HTERT RPE-1 (cell line): ENCODE measurements around the gene FRMD4B.

Source experiments
- in situ Hi-C: fragments of 300-500 bp; cut with MboI; formaldehyde crosslinking; loops from 4 replicates; pipeline ENCODE4 v1.14.3; 2020; ENCODE audit warnings: low sequenced_read_pairs

Gene FRMD4B

DNA sequence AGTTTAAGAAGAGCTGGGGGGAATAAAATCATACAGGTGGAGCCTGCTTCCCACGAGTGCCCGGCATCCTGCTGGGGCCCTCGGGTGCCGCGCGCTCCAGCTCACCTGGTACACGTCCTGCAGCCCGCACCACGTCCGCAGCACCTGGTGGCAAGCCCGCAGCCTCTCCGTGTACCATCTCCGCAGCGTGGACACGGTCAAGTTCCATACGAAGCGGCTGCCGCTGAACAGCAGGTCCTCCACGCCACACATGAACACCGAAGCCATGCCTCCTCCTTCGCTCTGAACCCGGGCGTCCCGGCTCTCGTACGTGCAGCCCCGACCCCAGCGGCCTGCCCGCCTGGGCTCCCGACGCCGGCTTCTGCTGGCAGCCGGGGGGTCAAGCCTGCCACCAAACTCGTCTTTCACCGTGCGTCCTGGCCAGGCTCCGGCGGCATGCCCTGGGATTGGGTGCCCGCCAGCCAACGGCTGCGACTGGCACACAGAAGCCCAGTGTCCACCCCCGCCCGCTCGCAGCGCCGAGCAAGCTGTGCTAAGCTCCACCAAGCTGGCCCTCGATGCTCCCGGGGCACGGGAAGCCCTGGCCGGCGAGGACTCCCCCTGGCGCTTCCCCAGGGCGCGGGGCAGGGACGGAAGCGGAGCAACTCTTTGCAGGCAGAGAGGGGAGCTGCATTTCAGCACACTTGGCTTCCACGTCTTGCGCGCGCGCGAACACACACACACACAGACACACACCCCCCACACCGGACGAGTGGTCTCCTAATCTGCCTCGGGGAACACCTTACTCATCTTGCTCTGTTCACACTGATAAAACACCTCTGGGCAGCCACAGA lies at the start of gene FRMD4B:
Gene FRMD4B (minus strand): TSS at position 366 of the 833 bp plus-strand sequence. CDS start 99 bp downstream, at position 267.
- in situ Hi-C loops, result no loop called here

DNA sequence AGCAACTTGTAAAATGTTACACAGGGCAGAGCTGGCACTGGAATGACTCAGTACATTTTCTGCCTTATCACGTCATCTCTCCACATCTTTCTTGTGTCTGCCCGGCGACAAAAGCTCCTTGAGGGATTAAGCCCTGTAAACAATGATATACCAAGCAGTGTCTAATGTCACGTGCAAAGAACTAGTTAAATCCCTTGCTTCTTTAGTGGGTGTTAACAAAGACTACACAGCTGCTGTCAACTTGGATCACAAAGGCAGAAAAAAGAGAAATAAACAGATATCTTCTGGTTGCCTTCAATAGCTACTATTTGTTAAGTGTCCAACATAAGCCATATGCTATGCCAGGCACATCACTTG lies 48.1 kb upstream of the FRMD4B start:
- in situ Hi-C loops, result no loop called here

DNA sequence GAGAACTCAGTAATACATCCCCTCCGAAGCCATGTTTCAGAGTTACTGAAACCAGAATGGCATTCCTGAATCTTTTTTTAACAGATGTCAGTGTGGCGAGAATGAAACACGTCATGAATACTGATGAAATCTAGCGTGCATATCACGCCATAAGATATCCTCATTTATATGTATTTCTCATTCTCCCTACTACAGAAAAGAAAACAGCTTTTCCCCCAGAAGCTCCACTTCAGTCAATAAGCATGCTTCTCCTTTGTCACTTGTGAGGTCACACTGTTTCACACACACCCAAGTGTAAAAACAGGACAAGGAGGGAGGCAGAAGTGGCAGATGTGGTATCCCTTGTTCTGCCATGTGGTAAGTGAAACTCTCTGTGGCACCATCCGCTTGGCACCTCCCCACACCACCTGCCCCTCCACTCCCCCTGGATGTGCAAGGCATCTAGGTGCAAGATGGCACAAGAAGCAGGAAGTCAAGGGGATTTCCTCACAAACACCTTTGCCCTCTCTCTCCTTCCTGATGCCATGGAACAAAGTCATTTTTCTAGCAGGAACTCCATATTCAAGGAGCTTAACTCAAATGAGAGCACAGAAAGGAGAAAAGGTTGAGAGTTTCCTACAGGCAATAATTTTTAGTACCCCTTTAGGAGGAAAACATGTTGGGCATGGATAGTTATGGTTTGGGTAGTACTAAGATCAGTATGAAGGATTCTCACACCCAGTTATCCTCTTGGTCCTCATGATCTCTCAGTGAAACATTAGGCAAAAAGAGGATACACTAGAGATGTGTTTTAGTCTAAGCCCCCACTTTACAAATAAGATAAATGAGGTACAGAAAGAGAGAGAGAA lies 47.5 kb upstream of the FRMD4B start:
- in situ Hi-C loops, result no loop called here

DNA sequence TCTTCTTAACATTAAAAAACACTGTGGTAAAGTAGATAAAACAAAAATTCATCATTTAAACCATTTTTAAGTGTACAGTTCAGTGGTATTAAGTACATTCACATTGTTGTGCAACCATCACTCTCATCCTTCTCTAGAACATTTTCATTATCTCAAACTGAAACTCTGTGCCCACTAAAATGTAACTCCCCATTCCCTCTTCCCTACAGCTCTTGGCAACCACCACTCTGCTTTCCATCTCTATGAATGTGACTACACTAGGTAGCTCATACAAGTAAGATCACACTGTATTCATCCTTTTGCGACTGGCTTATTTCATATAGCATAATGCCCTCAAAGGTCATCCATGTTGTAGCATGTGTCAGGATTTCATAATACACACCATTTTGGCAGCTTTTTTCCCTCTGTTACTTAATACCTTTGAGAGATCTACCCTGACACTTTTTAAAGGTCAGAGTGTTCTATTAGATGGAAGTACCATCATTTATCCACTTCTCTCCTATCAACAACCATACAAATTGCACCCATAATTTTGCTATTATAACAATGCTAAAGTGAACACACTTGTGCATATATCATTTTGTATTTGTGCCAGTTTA lies 42.9 kb upstream of the FRMD4B start:
- in situ Hi-C loops, result no loop called here

DNA sequence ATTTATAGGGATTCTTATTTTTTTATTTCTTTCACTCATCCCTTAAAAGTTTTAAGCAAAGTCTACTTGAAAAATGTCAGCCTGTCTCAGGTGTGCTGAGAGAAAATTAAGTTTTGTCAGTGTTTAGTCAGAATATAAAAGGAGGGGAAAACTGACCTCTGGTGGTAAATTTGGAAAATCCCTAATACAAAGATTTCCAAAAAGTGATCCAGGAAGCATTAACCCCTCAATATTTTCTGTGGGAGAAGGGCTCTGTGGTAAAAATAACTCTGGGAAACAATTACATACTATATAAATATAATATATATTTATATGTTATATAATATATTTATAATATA lies 41.0 kb upstream of the FRMD4B start:
- in situ Hi-C loops, result no loop called here

- in situ Hi-C loops, result no loop called here
Observed at GRCh38 chr3:69426291-69426966, 40.5 kb upstream of the FRMD4B start.

DNA sequence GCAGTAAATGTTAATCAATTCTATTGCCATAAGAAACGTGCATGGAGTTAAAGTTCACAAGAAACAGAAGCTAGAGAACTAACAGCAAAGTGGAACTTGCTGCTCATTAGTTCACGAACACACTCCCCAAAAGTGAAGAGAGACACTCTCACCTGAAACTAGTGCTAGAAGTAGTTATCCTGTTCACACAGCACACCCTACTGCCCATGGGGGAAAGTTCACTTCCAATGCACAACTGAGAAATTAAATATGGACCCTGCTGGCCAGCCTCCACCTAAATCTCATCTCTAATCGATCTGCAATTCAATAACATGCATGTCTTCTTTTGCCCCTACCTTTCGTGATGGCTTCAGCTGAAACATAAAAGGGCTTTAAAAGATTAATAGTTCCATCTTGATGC lies 39.4 kb upstream of the FRMD4B start:
- in situ Hi-C loops, result no loop called here

GRCh38 chr3:69423463-69424155 lies 37.7 kb upstream of the FRMD4B start:
- in situ Hi-C loops, result no loop called here

DNA sequence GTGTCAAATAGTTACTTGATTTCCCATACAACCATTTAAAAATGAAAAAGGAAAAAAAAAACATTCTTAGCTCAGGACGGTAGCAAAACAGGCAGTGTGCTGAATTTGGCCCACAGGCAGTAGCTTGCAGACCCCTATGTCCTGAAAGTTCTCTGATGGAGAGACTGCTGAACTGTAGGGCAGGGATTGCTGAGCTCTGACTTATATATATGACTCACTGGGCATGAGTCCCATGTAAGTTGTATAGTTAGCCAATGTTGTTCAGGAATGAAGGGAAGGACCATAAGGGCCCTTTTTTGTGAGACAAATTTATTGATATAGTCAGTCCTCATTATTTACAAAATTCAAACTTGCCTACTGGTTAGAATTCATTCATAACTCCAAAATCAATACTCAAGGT lies 36.9 kb upstream of the FRMD4B start:
- in situ Hi-C loops, result no loop called here

DNA sequence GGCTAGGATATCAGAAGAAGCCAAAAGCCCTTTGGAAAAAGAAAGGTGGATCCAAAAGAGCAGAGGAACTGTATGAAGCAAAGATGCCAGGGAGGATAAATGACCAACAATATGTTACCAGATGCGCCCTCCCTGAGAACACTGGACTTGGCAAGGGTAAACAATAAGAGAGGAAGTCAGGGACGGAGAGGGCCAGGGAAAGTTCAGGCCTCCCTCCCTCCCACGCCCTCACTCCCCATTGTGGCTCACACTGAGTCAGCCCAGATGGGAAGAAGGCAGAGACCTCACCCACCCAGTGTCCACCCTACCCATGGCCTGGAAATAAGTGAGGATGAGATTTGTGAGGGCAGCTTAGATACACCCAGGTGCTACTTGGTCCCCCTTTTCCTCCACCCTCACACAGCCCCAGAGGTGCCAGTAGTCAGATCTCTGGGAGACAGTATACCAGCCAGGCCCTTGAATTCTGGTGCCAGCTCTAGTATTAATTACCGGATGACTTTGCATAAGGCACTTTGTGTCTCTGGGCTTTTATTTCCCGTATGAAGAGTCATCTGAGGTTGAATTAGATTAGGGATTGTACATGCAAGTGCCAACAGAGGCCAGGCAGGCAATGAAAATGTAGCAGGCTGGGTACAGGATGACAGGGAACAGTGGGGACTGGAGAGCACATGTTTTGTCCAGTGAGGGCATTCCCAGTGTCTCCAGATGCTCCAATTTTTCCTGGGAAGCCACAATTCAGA lies 35.1 kb upstream of the FRMD4B start:
- in situ Hi-C loops, result no loop called here

DNA sequence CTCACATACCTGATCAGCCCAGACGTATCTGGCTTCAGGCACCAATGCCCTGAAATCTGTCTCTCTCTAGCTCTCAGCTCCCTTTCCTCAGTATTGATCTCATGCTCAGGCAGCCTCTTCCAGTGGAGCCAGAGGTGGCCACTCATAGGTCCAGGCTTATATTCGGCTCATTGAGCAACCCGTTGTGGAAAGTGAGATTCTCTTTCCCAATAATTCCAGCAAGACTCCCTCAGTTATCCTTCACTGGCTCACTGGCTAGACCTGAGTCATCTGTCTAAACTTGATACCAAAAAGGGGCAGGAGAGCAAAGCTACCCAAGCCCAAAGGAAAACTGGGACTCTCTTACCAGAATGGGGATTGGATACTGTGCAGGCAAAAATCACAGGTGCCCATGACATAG lies 33.4 kb upstream of the FRMD4B start:
- in situ Hi-C loops, result no loop called here

DNA sequence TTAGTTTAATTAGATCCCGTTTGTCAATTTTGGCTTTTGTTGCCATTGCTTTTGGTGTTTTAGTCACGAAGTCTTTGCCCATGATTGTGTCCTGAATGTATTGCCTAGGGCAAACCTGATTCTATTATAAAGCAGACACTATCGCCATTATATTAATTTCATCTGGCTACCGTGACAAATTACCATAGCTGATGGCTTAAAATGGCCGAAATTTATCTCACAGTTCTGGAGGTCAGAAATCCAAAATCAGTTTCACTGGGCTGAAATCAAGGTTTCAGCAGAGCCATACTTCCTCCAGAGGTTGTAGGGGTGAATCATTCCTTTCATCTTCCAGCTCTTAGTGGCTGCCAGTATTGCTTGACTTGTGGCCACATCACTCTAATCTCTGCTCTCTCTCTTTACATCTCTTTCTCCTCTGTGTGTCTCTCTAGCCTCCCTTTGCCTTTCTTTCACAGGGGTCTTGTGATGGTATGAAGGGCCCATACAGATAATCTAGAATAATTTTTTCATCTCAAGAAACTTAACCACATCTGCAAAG lies 31.7 kb upstream of the FRMD4B start:
- in situ Hi-C loops, result no loop called here

DNA sequence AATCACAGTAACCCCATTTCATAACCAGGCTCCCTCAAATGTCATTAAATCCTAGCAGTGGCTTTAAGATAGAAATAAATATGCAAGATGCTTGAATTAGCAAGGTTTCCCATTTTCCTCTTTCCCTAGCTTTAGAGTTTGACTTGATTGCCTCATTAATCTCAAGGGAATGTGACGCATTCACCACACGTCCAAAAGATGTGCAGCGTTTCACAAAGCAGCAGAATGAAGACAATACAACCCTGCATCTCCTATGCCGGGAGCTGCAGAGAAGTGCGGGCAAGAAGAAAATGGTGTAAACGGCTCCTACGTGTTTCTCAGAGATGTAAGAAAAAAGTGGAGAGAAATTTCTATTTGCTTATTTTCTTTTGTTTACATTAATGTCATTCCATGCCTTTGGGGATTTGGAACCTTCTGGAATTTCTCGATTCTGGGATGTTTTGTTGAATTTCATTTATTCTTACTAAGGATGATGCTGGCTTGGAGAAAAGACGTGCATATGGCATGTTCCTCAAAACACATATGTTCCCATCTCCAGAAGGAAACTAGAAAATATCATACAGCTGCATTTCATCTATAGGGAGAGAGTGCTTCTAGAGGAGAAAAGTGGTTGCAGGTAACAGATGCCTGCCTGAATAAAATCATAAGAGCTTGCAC lies 27.8 kb upstream of the FRMD4B start:
- in situ Hi-C loops, result no loop called here

- in situ Hi-C loops, result no loop called here
Observed at GRCh38 chr3:69411346-69411745, 25.5 kb upstream of the FRMD4B start.

- in situ Hi-C loops, result no loop called here
Observed at GRCh38 chr3:69410301-69410700, 24.4 kb upstream of the FRMD4B start.

- in situ Hi-C loops, result no loop called here
Observed at GRCh38 chr3:69409831-69410230, 23.9 kb upstream of the FRMD4B start.

GRCh38 chr3:69409011-69409410 lies 23.1 kb upstream of the FRMD4B start:
- in situ Hi-C loops, result no loop called here

DNA sequence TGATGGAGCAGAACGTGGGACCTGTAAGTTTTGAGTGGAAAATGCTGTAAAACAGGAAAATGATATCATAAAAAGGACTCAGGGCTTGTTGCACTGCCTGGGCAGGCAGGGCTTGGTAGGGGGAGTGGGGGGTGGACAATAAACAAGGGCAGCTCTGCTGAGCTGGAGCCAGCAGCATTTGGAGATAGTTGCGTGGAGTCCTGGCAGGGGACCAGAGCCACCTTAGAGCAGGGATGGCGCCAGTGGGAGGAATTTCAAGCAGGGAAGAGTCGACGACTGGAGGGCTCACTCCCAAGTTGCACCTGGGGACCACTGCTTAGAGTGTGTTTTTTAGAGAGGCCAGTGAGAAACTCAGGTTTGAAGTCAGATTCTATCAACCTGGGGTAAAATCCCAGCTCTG lies 22.7 kb upstream of the FRMD4B start:
- in situ Hi-C loops, result no loop called here

DNA sequence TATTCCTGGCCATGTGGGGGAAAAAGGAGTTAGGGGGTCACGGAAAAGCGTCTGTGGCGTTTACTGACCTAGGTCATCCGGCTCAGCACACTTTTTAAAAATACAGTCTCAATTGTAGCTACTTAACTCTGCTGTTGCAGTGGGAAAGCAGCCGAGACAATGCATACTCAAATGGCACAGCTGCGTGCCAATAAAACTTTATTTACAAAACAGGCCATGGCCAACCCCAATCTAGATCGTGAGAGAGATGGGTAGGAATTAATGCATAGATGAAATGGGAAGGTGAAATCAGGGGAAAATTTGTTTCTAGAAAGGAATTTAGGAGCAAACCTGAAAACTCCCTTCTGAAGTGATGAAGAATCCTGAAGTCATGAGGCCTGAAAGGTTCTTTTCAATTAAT lies 22.0 kb upstream of the FRMD4B start:
- in situ Hi-C loops, result no loop called here
